DND-41 (cell line): Measurements from ENCODE around the gene MYOM3.

Source experiments
- ATAC-seq: fragments of 200-7000 bp; cut with Tn5 transposase; 3 replicates; pipeline ENCODE4 v1.9.1; 2021; ENCODE audit warnings: low read depth; ENCODE audit not compliant: insufficient read depth
- DNase-seq: peaks from one replicate; pipeline ENCODE4 v3.0.0-alpha.2; 2020
- H2AFZ ChIP-seq: 2 replicates; pipeline ENCODE4 v1.6.0; 2012; ENCODE audit warnings: low read depth, low read length
- H3K27ac ChIP-seq: 2 replicates; pipeline ENCODE4 v1.5.1; 2012; ENCODE audit warnings: low read length, inconsistent platforms
- H3K27me3 ChIP-seq: fragments of 200-600 bp; sonication (generic); 2 replicates; pipeline ENCODE4 v1.6.0; 2012; ENCODE audit warnings: low read length, mild to moderate bottlenecking, inconsistent platforms; ENCODE audit not compliant: insufficient read depth, poor library complexity
- H3K36me3 ChIP-seq: 2 replicates; pipeline ENCODE4 v1.5.1; 2012; ENCODE audit warnings: low read length, inconsistent platforms; ENCODE audit not compliant: insufficient read depth
- H3K4me1 ChIP-seq: 2 replicates; pipeline ENCODE4 v1.5.1; 2012; ENCODE audit warnings: mild to moderate bottlenecking, low read length; ENCODE audit not compliant: insufficient read depth
- H3K4me2 ChIP-seq: 2 replicates; pipeline ENCODE4 v1.6.0; 2012; ENCODE audit warnings: mild to moderate bottlenecking, moderate library complexity, low read length, inconsistent platforms; ENCODE audit not compliant: insufficient read depth
- H3K4me3 ChIP-seq, 2 experiments: fragments of 200-600 bp in 1 of 2; shearing (Covaris generic) in 1 of 2; 2 replicates each; pipeline ENCODE4 v1.5.1; 2012 to 2016; ENCODE audit warnings: inconsistent platforms in 2 of 2, low read length in 2 of 2, mild to moderate bottlenecking in 2 of 2, low read depth in 1 of 2, moderate library complexity in 1 of 2
- H3K79me2 ChIP-seq: 2 replicates; pipeline ENCODE4 v1.6.0; 2012; ENCODE audit warnings: low read length, inconsistent platforms; ENCODE audit not compliant: insufficient read depth
- H3K9ac ChIP-seq: 2 replicates; pipeline ENCODE4 v1.6.0; 2012; ENCODE audit warnings: low read depth, mild to moderate bottlenecking, inconsistent platforms, low read length, moderate library complexity
- H3K9me3 ChIP-seq: 2 replicates; pipeline ENCODE4 v1.5.1; 2012; ENCODE audit warnings: low read length, moderate library complexity, mild to moderate bottlenecking, inconsistent platforms; ENCODE audit not compliant: insufficient read depth, severe bottlenecking
- H4K20me1 ChIP-seq: 2 replicates; pipeline ENCODE4 v1.6.0; 2012; ENCODE audit warnings: low read length; ENCODE audit not compliant: insufficient read depth
- EZH2 ChIP-seq: IDR thresholded peaks from 3 replicates; pipeline ENCODE4 v1.6.1; 2012; ENCODE audit warnings: borderline replicate concordance, low read depth, mild to moderate bottlenecking, moderate library complexity, low read length, inconsistent platforms; ENCODE audit not compliant: severe bottlenecking
- TF ChIP-seq, protein P1 (sequence below): IDR thresholded peaks from 2 replicates; pipeline ENCODE4 v1.5.1; 2012; ENCODE audit warnings: borderline replicate concordance, low read length, moderate library complexity, mild to moderate bottlenecking; ENCODE audit not compliant: poor library complexity, severe bottlenecking; ENCODE audit errors: extremely low read depth

MYOM3 gene

DNA sequence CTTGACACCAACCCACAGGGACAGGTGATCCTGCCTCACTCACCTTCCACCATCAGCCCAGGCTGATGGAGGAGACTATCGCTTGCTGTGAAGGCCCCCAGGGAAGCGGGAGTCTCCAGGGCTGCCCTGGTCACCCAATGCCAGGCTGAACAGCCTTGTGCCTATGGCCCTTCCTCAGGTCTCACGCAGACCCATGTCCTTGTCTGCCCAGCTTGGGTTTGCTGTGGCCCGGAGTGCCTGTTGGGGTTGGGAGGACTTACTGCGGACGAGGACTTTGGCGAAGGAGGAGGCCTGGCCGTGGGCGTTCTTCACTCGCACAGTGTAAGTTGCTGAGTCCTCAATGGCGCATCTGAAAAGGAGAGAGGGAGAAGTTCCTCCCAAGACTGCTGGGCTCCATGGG, 14.3 kb downstream of the MYOM3 start:
- Histone ChIP-seq H3K4me3 (no peak overlapping the region), H3K27me3 (no peaks in the 10 kb centered on the region), H3K27ac (no peak overlapping the region), H3K4me1 (no peaks in the 10 kb centered on the region), H4K20me1 (peaks cover 5% of the 10 kb centered on the region; the same call in 1 of the 2 replicates), H3K9ac (no peak overlapping the region), H2AFZ (no peak overlapping the region), H3K4me2 (no peak overlapping the region), H3K36me3 (no peaks in the 10 kb centered on the region), H3K79me2 (no peaks in the 10 kb centered on the region), H3K9me3 (no peaks in the 10 kb centered on the region)
- ATAC-seq (no peak), DNase-seq (no peak)
- TF ChIP-seq EZH2: no peak
- TF ChIP-seq, protein P1, sequence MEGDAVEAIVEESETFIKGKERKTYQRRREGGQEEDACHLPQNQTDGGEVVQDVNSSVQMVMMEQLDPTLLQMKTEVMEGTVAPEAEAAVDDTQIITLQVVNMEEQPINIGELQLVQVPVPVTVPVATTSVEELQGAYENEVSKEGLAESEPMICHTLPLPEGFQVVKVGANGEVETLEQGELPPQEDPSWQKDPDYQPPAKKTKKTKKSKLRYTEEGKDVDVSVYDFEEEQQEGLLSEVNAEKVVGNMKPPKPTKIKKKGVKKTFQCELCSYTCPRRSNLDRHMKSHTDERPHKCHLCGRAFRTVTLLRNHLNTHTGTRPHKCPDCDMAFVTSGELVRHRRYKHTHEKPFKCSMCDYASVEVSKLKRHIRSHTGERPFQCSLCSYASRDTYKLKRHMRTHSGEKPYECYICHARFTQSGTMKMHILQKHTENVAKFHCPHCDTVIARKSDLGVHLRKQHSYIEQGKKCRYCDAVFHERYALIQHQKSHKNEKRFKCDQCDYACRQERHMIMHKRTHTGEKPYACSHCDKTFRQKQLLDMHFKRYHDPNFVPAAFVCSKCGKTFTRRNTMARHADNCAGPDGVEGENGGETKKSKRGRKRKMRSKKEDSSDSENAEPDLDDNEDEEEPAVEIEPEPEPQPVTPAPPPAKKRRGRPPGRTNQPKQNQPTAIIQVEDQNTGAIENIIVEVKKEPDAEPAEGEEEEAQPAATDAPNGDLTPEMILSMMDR: no peak

GRCh38 chr1:24096739-24097103, 15.2 kb downstream of the MYOM3 start:
- H3K4me3 ChIP-seq: no peak overlapping the region
- no peak overlapping the region for H2AFZ ChIP-seq
- H3K27ac ChIP-seq: no peak overlapping the region
- no peak for DNase-seq
- no peaks in the 10 kb centered on the region for H3K36me3 ChIP-seq
- no peak overlapping the region for H3K4me2 ChIP-seq
- H3K4me1 ChIP-seq: no peaks in the 10 kb centered on the region
- TF ChIP-seq EZH2: no peak
- TF ChIP-seq, protein P1: no peak
- no peaks in the 10 kb centered on the region for H3K9me3 ChIP-seq
- H4K20me1 ChIP-seq: peaks cover 5% of the 10 kb centered on the region; the same call in 1 of the 2 replicates
- H3K27me3 ChIP-seq: no peaks in the 10 kb centered on the region
- no peaks in the 10 kb centered on the region for H3K79me2 ChIP-seq
- ATAC-seq: no peak
- no peak overlapping the region for H3K9ac ChIP-seq

GRCh38 chr1:24096009-24096738, 15.8 kb downstream of the MYOM3 start:
- Histone ChIP-seq H3K36me3 (no peaks in the 10 kb centered on the region), H3K27me3 (no peaks in the 10 kb centered on the region), H3K4me2 (no peak overlapping the region), H3K27ac (no peak overlapping the region), H3K4me3 (no peak overlapping the region), H2AFZ (no peak overlapping the region), H3K4me1 (no peaks in the 10 kb centered on the region), H4K20me1 (peaks cover 5% of the 10 kb centered on the region; the same call in 1 of the 2 replicates), H3K9ac (no peak overlapping the region), H3K9me3 (no peaks in the 10 kb centered on the region), H3K79me2 (no peaks in the 10 kb centered on the region)
- no peak for DNase-seq
- no peak for ATAC-seq
- no peak for TF ChIP-seq EZH2
- TF ChIP-seq, protein P1: no peak
